GM19467 (cell line): ENCODE measurements around the gene TRDN.
"Not testable (repeated sequence)": the region's sequence is repeated elsewhere in the genome, so short reads cannot be mapped to it uniquely, and the experiment has no call there.

Source experiments
- ATAC-seq: cut with Tn5 transposase; IDR thresholded peaks from one replicate; pipeline ENCODE4 v1.9.1; 2021; ENCODE audit warnings: mild to moderate bottlenecking, moderate library complexity; ENCODE audit not compliant: unreplicated experiment

TRDN gene

GRCh38 chr6:123635144-123635543, 1.6 kb downstream of the TRDN start:
- ATAC-seq: no peak

GRCh38 chr6:123632641-123633040, 4.1 kb downstream of the TRDN start:
- no peak for ATAC-seq

GRCh38 chr6:123629258-123629941, 7.3 kb downstream of the TRDN start:
- no peak for ATAC-seq

GRCh38 chr6:123625696-123626095, 11.1 kb downstream of the TRDN start:
- ATAC-seq: no peak

- ATAC-seq: no peak
Measured at GRCh38 chr6:123622780-123623179, 14.0 kb downstream of the TRDN start.

GRCh38 chr6:123619156-123619555, 17.6 kb downstream of the TRDN start:
- no peak for ATAC-seq

GRCh38 chr6:123616942-123617341, 19.8 kb downstream of the TRDN start:
- no peak for ATAC-seq

GRCh38 chr6:123616016-123616415, 20.7 kb downstream of the TRDN start:
- ATAC-seq: no peak

GRCh38 chr6:123610779-123611178, 26.0 kb downstream of the TRDN start:
- no peak for ATAC-seq

GRCh38 chr6:123604067-123604466, 32.7 kb downstream of the TRDN start:
- ATAC-seq: no peak

GRCh38 chr6:123598011-123598410, 38.7 kb downstream of the TRDN start:
- ATAC-seq: no peak

GRCh38 chr6:123594776-123595175, 42.0 kb downstream of the TRDN start:
- no peak for ATAC-seq

- ATAC-seq: no peak
Measured at GRCh38 chr6:123592426-123592825, 44.3 kb downstream of the TRDN start.

GRCh38 chr6:123589973-123590372, 46.8 kb downstream of the TRDN start:
- ATAC-seq: no peak

GRCh38 chr6:123589317-123589716, 47.4 kb downstream of the TRDN start:
- ATAC-seq: no peak

GRCh38 chr6:123588546-123588895, 48.2 kb downstream of the TRDN start:
- ATAC-seq: no peak

GRCh38 chr6:123587838-123588545, 48.8 kb downstream of the TRDN start:
- ATAC-seq: no peak

GRCh38 chr6:123587407-123587806, 49.3 kb downstream of the TRDN start:
- not testable (repeated sequence) for ATAC-seq

- ATAC-seq: no peak
Measured at GRCh38 chr6:123580331-123580730, 56.4 kb downstream of the TRDN start.

- ATAC-seq: no peak
Measured at GRCh38 chr6:123575188-123575587, 61.6 kb downstream of the TRDN start.

GRCh38 chr6:123570813-123571684, 65.7 kb downstream of the TRDN start:
- ATAC-seq: no peak

GRCh38 chr6:123569575-123569974, 67.2 kb downstream of the TRDN start:
- ATAC-seq: no peak
